ENCODE results near the gene CCDC192.

- no peak for TF ChIP-seq POLR2A (IDR thresholded peaks at IDR 0.05)
- TF ChIP-seq, protein P1, sequence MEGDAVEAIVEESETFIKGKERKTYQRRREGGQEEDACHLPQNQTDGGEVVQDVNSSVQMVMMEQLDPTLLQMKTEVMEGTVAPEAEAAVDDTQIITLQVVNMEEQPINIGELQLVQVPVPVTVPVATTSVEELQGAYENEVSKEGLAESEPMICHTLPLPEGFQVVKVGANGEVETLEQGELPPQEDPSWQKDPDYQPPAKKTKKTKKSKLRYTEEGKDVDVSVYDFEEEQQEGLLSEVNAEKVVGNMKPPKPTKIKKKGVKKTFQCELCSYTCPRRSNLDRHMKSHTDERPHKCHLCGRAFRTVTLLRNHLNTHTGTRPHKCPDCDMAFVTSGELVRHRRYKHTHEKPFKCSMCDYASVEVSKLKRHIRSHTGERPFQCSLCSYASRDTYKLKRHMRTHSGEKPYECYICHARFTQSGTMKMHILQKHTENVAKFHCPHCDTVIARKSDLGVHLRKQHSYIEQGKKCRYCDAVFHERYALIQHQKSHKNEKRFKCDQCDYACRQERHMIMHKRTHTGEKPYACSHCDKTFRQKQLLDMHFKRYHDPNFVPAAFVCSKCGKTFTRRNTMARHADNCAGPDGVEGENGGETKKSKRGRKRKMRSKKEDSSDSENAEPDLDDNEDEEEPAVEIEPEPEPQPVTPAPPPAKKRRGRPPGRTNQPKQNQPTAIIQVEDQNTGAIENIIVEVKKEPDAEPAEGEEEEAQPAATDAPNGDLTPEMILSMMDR (IDR thresholded peaks at IDR 0.05), result no peak
These were observed 43.0 kb upstream of the CCDC192 start for GRCh38 chr5:127660047-127660733.

Data from tibial nerve (tissue), 3 donors.